HepG2 (cell line): ENCODE results near the gene MRPL28. TPM values are rescaled to one million over a fixed set of nuclear protein-coding genes. Genes with fewer than 3 reads are reported as not detected.

Experiments used
- NBN ChIP-seq: fragments of 450-650 bp; conservative IDR thresholded peaks from 2 replicates; pipeline ENCODE4 v1.6.1; 2017
- SALL2 ChIP-seq: sonication (generic); formaldehyde crosslinking; IDR thresholded peaks from 2 replicates; pipeline ENCODE4 v1.8.1; 2023; ENCODE audit warnings: mild to moderate bottlenecking, missing genetic modification reagents, inconsistent platforms
- TBP ChIP-seq: sonication (generic); formaldehyde crosslinking; IDR thresholded peaks from 2 replicates; pipeline ENCODE4 v1.5.0; 2020; ENCODE audit warnings: missing genetic modification reagents
- TEAD3 ChIP-seq: optimal IDR thresholded peaks from 2 replicates; pipeline ENCODE3; 2016; ENCODE audit warnings: borderline replicate concordance
- ZNF441 ChIP-seq: sonication (generic); formaldehyde crosslinking; IDR thresholded peaks from 2 replicates; pipeline ENCODE4 v1.7.0; 2021; ENCODE audit warnings: missing genetic modification reagents, borderline replicate concordance
- polyA plus RNA-seq, 8 experiments: library from polyadenylated mRNA; depleted of rRNA in 3 of 8; stranded (reverse) in 7 of 8; unstranded in 1 of 8; fragments of >200 nt; fragmentation: Illumina TruSeq in 4 of 8; extraction: Trizol in 4 of 8; gene quantifications; 2 replicates each; pipeline versions ENCODE4 v1.2.1 to v1.2.3, GENCODE V29; 2011 to 2016; ENCODE audit warnings: low read depth in 4 of 8, missing spikeins in 1 of 8, mixed read lengths in 1 of 8; ENCODE audit not compliant: insufficient read depth in 1 of 8
- total RNA-seq, 5 experiments: library from RNA; depleted of rRNA; stranded (reverse); fragments of >200 nt; fragmentation: Illumina TruSeq; extraction: Trizol; gene quantifications; 2 replicates each; pipeline ENCODE4 v1.2.3, GENCODE V29; 2016; ENCODE audit warnings: low read depth in 1 of 5
- TF ChIP-seq, protein P1 (sequence below): sonication (generic); formaldehyde crosslinking; IDR thresholded peaks from 2 replicates; pipeline ENCODE4 v1.4.0; 2020; ENCODE audit warnings: mild to moderate bottlenecking, missing genetic modification reagents
- TF ChIP-seq, protein P2 (sequence below): sonication (generic); formaldehyde crosslinking; IDR thresholded peaks from 2 replicates; pipeline ENCODE4 v1.5.1; 2020; ENCODE audit warnings: missing genetic modification reagents, mild to moderate bottlenecking, borderline replicate concordance

Gene MRPL28
- total and polyA plus RNA-seq, 2 of the 13 experiments (the other 11 are each of a cell fraction or from before 2014, with no cell fraction given) = 114 to 135 TPM

DNA sequence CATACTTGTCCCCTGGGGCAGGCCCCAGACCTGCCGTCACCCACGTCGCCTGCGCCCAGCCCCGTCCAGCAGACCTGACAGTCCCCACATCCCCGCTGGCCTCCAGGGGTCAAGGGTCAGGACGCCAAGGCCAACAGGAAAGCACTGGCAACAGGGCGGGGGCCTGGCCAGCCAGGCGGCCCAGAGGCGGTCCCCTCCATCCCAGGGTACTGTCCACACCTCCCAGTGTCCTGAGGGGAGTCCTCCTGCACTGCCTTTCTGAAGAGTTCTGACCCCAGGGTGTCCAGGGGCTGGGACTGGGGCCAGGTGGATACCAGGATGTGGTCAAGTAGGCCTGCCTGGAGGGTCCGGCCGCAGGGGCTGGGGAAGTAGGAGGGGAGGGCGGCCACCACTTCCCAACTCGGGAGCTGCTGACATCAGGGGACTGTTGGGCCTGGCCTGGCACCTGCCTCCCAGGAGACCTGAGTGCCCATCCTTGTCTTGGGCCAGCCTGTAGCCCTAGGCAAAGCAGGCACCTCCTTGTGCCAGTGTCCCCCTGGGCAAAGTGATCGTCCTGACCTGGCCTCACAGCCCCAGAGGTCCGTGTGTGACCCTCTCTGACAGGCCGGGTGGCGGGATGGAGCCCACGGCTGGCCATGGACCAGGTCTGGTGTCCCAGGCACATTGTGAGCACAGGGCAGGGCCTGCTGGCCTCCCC is 11.1 kb downstream of the MRPL28 start (continued):
- TF ChIP-seq, protein P1, sequence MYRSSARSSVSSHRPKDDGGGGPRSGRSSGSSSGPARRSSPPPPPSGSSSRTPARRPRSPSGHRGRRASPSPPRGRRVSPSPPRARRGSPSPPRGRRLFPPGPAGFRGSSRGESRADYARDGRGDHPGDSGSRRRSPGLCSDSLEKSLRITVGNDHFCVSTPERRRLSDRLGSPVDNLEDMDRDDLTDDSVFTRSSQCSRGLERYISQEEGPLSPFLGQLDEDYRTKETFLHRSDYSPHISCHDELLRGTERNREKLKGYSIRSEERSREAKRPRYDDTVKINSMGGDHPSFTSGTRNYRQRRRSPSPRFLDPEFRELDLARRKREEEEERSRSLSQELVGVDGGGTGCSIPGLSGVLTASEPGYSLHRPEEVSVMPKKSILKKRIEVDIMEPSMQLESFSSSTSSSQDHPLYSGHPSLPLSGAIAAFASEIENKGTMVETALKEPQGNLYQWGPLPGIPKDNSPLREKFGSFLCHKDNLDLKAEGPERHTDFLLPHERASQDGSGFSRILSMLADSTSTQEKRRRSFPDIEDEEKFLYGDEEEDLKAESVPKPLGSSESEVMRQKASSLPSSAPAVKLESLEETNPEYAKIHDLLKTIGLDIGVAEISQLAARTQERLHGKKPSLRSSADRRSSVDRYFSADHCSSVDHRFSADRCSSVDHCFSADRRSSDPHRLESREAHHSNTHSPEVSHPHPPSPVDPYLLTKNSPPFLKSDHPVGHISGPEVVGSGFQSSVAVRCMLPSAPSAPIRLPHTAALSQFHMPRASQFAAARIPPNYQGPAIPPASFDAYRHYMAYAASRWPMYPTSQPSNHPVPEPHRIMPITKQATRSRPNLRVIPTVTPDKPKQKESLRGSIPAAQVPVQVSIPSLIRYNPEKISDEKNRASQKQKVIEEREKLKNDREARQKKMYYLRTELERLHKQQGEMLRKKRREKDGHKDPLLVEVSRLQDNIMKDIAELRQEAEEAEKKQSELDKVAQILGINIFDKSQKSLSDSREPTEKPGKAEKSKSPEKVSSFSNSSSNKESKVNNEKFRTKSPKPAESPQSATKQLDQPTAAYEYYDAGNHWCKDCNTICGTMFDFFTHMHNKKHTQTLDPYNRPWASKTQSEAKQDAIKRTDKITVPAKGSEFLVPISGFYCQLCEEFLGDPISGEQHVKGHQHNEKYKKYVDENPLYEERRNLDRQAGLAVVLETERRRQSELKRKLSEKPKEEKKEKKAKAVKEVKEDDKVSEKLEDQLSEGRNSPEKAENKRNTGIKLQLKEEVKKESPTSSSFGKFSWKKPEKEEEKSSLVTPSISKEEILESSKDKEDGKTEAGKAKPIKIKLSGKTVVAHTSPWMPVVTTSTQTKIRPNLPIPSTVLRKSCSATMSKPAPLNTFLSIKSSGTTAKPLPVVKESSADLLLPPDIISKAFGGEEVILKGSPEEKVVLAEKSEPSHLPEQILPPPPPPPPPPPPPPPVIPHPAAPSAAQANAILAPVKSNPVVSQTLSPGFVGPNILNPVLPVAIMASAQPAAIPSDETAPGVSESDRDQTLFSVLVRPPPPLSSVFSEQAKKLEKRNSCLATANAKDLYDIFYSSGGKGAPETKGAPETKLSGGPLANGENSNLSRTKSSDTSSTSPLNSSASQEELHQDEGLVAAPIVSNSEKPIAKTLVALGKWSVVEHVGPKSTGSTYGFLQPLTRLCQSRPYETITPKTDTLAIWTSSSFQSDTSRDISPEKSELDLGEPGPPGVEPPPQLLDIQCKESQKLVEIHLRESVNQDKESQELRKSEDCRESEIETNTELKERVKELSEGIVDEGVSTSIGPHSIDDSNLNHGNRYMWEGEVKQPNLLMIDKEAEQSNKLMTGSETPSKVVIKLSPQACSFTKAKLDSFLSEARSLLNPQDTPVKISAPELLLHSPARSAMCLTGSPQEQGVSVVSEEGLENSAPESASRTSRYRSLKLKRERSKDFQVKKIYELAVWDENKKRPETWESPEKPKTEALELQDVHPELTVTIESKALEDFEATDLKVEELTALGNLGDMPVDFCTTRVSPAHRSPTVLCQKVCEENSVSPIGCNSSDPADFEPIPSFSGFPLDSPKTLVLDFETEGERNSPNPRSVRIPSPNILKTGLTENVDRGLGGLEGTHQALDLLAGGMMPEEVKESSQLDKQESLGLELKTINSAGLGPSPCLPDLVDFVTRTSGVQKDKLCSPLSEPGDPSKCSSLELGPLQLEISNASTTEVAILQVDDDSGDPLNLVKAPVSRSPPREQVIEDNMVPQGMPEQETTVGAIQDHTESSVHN (CRISPR knock-in tag) = 0 out of 2 replicates have a peak, but pooled peaks have one; percentile 15
- TF ChIP-seq SALL2 (CRISPR knock-in tag) (no peak), NBN (no peak), TBP (CRISPR knock-in tag) (no peak), ZNF441 (CRISPR knock-in tag) (0 out of 2 replicates have a peak, but pooled peaks have one; percentile 55), TEAD3 (peak; percentile 61)
- TF ChIP-seq, protein P2, sequence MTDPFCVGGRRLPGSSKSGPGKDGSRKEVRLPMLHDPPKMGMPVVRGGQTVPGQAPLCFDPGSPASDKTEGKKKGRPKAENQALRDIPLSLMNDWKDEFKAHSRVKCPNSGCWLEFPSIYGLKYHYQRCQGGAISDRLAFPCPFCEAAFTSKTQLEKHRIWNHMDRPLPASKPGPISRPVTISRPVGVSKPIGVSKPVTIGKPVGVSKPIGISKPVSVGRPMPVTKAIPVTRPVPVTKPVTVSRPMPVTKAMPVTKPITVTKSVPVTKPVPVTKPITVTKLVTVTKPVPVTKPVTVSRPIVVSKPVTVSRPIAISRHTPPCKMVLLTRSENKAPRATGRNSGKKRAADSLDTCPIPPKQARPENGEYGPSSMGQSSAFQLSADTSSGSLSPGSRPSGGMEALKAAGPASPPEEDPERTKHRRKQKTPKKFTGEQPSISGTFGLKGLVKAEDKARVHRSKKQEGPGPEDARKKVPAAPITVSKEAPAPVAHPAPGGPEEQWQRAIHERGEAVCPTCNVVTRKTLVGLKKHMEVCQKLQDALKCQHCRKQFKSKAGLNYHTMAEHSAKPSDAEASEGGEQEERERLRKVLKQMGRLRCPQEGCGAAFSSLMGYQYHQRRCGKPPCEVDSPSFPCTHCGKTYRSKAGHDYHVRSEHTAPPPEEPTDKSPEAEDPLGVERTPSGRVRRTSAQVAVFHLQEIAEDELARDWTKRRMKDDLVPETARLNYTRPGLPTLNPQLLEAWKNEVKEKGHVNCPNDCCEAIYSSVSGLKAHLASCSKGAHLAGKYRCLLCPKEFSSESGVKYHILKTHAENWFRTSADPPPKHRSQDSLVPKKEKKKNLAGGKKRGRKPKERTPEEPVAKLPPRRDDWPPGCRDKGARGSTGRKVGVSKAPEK = no peak
